Measurements from ENCODE around the gene IGHMBP2.
A peak's percentile ranks its signal among the peaks of the same experiment; 100 is the strongest.
"Not testable (repeated sequence)": the region's sequence is repeated elsewhere in the genome, so short reads cannot be mapped to it uniquely, and the experiment has no call there.

Gene IGHMBP2

DNA sequence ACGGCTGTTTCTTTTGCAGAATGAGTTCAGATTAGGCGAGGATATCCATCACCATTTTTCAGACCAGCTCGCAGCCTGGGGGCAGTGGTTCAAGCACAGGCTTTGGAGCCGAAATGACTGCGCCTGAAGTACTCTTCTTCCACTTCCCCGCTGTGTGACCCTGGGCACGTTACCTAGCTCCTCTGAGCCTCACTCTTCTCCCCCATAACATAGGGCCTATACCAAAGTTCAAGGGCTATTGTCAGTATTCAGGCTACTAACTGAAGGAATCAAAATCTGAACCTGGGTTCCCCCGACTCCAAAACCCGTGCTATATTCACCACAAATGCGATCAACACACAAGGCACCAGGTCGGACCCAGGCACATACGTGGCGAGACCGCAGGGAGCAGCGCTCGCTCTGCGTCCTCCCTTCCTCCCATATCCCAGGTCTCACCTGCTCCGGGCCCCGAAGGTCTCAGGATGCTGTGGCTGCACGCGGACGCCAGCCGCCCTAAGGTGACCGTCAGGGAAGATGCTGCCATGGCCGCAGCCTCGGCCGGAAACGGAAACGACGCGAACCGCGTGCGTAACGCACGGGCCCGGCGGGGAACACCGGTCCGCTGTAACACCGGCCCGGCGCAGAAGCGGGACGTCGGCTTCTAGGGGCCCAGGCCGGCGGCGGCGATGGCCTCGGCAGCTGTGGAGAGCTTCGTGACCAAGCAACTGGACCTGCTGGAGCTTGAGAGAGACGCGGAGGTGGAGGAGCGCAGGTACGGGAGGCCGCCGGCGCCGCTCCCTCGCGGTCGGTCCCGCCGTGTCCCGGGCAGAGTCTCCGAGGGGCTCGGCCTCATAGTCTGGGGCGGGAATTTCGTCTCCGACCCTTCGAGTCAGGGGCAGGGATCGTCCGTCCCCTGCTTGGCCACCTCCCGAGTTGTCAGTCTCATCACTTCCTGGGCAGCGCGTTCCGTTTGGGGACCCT is at the start of gene IGHMBP2, which contains the start of gene MRPL21:
TSS of gene IGHMBP2 (plus strand) at position 604 of the 960 bp plus-strand sequence. CDS start at position 666, 62 bp downstream.
TSS of gene MRPL21 (minus strand) at position 545 of the 960 bp plus-strand sequence. CDS start at position 523, 22 bp downstream.
- peak; percentile 65 for DNase-seq (ENCODE audit: low read depth)

DNA sequence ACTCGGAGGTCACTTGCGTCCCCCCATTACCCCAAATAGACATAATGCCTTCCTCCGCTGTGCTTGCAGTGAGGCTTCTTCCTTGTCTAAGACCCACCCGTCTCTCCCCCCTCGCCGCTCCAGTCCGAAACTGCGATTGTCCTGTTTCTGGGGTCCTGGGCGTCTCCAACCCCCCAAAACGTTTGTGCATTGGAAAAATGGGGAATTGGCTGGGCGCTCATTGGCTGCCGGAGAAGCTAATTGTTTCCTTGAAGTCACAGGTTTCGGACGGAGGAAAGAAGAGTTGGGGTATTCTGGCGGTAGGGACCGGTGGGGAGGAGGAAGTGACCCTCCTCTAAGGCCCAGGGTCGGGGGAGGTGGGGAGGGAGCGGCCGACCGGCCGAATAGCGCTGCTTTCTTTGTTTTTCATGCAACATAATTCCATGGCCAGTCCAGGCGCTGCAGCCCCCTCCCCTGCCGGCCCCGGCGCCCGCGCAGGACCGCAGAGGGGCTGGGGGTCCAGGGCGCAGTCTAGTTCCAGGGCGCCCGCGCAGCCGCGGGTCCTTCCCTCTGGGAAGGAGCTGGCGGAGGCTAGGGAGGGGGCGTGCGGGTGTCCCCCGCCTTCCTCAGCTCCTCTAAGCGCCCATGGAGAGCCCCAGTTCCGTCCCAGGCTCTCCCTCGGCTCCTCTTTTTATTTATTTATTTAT is 49.3 kb upstream of the IGHMBP2 start:
- DNase-seq (ENCODE audit: low read depth), result no peak

DNA sequence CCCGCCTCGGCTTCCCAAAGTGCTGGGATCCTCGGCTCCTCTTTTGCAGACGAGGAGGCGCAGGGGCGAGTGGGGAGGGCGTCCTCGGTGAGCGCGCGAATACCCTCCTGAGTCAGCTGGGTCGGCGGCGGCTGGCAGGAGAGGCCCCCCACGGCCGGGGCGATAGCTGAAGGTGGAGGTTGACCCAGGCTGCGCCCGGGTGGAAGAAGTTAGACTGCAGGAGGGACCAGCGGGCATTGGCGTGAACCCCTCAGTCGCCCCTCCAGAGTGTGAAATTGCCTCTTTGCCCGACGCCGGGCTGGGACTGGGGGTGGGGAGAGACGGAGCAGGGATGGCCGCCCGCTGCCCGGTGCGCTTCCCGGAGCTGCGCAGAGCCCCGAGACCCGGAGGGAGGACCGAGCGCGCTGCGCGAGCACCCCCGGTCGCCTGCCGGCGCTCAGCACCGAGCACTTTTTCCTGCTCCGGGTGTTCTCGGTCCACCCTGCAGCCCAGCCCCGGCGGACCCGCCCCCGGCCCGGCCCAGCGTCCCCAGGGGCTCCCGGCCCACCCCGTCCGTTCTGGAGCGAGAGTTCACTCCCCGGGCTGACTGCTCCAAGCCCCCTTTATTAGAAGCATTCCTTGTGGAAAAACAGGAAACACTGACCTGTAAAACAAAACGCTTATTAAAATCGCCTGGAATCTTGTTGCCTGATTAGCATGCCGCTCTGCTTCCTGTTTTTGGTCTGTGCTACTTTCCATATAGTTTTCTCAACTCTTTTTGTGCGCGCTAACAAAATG is 48.3 kb upstream of the IGHMBP2 start:
- no peak for DNase-seq (ENCODE audit: low read depth)

DNA sequence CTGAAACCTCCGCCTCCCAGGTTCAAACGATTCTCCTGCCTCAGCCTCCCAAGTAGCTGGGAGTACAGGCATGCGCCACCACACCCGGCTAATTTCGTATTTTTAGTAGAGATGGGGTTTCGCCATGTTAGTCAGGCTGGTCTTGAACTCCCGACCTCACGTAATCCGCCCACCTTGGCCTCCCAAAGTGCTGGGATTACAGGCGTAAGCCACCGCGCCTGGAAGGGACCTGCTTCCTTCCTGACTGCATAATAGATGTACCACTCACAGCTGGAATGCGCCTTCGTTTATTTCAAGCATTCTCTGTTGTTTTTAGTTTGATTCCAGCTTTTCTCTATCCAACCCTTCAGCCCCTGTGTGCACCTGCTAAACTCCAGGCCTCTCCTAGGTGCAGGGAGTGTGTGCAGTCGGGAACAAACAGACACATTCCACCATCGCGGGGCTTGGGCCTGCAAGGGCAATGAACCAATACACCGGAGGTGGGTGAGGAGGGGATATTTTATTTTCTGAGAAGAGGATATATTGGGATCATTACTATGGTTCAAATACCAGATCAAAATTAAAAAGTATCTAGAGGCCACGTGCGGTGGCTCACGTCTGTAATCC is 47.2 kb upstream of the IGHMBP2 start:
- DNase-seq (ENCODE audit: low read depth), result not testable (repeated sequence)

DNA sequence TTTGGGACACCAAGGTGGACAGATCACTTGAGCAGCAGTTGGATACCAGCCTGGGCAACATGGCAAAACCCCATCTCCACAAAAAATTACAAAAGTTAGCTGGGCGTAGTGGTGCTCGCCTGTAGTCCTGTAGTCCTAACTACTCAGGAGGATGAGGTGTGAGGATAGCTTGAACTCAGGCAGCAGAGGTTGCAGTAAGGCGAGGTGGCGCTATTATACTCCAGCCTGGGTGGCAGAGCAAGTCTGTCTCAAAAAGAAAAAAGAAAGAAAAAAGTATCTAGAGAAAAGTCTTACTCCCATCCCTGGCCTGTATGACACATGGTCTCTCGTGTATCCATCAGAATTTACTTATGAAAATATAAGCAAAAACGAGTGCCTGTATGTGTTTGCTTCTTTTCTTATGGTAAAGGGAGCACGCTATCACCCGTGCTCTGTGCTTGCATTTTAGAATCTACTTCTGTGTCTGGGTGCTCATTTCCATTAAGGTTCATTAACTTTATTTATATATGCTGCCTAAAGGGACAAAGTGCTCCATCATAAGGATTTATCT is 46.6 kb upstream of the IGHMBP2 start:
- no peak for DNase-seq (ENCODE audit: low read depth)

DNA sequence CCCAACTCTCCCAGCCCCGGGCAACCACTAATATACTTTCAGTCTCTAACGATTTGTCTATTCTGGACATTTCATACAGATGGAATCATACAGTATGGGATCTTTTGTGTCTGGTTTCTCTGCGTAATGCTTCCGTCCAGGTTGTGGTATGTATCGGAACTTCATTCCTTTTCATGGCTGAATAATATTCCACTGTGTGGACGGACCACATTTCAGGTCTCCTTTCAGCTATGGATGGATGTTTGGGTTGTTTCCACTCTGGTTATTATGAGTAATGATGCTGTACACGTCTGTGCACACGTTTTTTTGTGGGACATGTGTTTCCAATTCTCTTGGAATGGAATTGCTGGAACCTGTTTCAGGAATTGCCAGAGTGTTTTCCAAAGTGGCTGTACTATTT is 44.6 kb upstream of the IGHMBP2 start:
- DNase-seq (ENCODE audit: low read depth), result no peak

DNA sequence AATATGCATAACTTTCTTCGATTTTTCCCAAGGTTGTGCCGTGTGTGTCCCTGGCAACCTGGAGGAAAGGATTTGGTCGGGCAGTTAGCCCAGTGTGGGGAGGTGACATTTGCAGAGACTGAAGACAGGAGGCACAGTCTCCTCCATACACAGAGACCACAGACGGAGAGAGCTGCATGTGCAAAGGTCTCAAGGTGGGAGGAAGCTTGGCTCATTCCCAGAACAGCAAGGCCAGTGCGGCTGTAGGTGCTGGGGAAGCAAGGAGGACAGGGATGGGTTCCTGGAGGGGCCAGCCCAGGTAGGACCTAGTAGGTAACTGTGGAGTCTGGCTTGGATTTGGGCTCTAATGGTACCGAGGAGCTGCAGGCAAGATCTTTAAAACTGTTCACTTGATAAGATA is 41.3 kb upstream of the IGHMBP2 start:
- DNase-seq (ENCODE audit: low read depth), result no peak

DNA sequence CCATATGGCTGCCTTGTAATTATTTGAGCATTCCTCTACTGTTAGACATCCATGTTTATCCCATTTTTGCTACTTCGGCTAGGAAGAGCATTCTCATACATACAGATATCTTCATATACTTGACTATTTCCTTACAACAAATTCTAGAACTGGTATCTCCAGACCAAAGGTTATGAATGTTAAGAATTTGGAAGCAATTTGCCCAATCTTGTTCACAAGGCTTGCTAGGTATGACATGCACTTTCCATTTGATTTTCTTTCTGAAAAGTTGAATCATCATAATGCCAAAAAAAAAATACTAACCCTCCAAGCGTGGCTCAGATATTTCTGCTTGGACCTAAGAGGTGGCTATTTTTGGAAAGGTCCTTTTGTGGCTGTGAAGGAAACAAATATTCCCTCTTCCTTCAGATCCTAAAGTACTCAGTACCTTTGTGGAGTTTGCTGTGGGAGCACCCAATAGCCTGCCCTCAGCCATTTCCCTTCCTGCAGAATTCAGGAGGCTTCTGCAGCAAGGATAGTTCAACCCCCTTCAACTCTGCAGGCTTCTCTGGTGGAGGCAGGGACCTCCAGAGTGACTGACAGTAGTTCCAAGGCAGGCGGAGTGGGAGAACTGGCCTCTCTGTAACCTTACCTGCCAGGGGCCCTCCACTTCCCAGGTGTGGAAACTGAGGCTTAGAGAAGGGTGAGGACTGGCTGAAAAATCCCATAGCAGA is 40.0 kb upstream of the IGHMBP2 start:
- no peak for DNase-seq (ENCODE audit: low read depth)

DNA sequence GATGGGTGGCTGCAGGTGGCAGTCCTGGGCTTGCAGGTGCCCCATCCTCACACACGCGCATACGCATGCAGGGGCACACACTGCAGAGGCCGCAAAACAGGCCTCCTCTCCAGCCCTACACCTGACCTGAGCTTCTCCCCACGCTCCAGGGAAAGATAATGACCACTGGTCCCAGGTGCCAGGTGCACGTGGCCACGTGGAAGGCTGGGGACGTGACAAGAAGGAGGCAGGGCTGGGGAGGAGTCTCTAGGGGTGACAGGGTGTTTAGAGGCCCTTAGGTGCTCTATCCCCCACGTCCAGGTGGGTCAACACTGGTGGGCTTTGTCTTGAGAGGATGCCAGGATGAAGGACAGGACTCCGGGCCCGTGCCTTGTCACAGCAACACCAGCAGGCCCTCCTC is 38.5 kb upstream of the IGHMBP2 start:
- DNase-seq (ENCODE audit: low read depth), result no peak

DNA sequence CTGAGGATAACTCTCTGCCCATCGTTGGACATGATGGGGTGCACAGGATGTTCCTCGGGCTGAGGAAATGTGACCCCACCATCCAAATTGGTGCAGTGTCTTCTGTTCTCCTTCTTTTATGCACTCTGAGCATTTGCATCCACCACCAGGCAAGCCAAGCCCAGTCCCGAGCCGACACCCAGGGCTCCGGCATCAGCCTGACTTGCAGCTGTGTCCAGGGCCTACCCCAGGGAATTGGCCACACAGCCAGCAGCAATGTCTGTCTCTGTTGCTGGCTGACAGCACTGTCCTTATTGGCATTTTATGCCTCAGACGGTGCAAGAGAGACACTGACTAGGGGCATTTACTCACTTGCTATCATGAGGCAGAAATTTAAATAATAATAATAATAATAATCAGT is 36.6 kb upstream of the IGHMBP2 start:
- no peak for DNase-seq (ENCODE audit: low read depth)

DNA sequence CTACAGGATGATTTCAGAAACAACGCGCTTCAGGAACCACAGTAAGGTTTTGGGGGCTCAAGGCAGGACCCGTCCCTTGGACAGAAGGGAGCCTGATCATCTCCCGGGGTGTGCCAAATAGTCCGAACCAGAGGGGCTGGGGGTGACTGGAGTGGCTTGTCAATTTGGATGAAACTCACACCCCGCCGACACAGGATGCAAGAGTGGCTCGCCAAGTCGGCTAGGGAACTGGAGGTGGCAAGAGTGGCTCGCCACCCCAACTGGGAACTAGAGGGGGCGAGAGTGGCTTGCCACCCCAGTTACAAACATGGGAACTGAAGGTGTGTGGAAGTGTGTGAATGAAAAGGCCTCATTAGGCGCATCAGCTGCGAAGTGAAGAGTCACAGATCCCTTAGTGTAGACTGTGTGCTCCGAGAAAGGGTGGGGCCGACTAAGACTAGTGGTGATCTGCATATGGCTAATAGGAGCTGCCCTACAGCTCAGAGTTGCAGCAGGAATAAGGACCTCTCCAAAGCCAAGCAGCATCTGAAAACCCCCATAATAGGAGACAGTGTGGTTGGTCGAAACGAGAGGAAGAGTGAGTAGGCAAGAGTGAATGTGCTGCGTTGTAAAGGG is 35.4 kb upstream of the IGHMBP2 start:
- DNase-seq (ENCODE audit: low read depth), result no peak

DNA sequence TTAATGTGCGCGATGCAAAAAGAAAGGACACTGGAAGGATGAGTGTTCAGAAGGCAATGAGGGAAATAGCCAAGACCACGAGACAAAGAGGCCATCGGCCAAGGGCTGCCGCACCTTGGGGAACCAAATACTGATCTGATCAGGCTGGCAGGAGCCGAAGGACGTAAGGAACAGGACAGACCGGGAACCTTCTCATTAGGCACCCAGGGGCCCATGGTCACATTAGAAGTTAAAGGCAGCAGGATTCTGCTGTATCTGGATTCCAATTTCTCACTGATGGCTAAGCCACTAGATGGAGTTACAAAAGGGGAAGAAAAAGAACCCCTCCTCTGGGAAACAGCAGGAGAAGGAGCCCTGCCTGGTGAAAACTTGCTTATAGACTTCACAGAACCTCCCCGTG is 33.2 kb upstream of the IGHMBP2 start:
- no peak for DNase-seq (ENCODE audit: low read depth)

DNA sequence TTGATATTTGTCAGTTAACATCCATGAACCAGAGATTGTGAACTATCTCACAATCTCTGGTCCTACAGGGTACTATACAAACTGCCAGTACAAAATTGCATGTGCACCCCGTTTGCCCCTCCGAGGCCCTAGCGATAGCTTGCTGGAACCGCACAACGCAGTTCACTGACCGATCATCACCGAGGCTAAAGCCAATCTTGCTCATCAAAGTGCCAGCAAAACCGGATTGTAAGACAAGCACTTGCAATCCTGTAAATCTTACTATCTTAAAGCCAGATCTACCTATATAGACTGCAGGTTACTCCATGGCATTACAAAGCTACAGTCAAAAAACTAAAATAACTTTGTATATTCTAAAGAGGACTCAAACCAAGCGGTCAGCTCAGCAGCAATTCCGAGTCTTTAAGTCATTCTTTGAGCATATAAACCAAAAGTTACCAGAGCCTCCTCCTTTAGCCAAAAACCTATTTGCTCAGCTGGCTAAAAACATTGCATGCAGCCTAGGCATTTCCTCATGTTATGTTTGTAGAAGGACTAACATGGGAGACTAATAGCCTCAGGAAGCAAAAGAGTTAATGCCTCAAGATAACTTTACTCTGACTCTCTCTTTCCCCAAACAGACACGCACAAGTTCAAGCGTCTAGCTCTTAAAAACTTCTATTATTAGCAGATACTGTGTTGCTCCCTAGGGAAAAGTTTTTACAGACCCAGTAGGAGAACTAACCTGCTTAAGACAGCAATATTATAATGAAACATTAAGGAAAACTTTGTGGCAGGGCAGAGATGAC is 31.3 kb upstream of the IGHMBP2 start:
- peak; percentile 34 for DNase-seq (ENCODE audit: low read depth)

DNA sequence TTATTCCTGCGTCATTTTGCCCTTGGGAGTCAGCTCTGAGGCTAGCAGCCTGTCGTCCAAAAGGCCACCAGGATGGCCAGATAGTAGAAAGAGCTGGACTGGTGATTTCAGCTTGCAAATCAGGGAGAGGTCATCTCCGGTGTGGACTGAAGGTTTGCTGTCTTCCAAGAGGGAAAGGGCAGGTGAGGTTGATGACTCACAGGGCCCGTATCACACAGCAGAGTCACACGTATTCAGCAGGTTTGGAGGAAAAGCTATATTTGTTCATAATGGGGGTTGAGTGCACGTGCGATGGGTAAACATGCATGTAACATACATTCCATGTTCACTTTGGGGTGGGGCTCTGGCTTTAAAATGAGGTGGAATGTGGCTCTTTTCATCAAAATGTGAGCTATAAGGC is 25.7 kb upstream of the IGHMBP2 start:
- no peak for DNase-seq (ENCODE audit: low read depth)

DNA sequence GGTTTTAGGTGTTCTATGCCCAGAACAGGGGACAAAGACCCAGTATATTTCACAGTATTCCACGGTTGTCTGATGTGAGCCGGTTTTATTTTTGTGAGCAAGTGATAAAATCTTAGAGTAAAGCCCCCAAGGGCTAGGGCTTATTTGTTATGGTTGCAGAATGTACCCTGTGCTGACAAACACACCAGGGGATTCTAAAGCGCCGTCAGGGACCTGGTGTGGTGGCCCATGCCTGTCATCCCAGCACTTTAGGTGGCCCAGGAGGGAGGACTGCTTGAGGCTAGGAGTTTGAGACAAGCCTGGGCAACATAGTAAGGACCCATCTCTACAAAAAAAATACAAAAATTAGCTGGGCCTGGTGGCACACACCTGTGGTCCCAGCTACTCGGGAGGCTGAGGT is 22.8 kb upstream of the IGHMBP2 start:
- no peak for DNase-seq (ENCODE audit: low read depth)

DNA sequence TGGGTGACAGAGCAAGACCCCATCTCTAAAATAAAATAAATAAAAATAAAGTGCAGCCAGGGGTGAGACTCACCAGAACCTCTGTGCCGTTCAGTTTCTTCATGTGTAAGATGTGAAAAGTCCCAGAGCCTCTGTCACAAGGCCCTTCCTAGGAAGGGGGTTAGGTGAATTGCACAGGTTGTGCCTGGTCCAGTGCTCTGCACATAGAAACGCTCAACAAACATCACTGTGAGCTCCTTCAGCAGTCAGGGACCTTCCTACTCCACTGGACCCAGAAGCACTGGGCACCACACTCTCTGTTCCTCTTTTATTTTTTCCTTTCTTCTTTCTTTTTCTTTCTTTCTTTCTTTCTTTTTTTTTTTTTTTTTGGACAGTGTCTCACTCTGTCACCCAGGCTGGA is 22.4 kb upstream of the IGHMBP2 start:
- DNase-seq (ENCODE audit: low read depth), result no peak

DNA sequence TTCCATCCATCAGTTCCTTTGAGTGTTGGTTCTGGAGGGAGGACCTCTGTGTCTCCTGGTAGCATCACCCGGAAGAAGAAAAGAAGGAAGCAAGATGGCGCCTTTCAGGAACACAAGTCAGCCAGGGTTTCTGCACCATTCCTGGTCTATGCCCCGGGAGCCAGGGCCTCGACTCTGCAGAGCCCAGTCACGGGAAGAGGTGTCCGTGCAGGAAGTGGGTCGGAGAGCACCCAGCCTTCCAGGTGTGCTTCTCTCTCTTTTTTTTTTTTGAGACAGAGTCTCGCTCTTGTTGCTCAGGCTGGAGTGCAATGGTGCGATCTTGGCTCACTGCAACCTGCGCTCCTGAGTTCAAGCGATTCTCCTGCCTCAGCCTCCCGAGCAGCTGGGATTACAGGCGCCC is 21.3 kb upstream of the IGHMBP2 start:
- no peak for DNase-seq (ENCODE audit: low read depth)

DNA sequence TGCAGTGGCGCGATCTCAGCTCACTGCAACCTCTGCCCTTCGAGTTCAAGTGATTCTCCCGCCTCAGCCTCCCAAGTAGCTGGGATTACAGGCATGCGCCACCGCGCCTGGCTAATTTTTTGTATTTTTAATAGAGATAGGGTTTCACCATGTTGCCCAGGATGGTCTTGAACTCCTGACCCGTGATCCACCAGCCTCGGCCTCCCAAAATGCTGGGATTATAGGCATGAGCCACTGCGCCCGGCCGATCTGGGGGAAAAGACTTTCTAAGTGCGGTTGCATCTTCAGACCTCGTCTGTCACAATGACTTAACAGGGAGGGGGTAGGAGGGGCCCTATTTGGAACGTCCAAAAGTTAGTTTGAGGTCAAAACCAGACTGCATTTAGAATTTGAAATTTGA is 18.9 kb upstream of the IGHMBP2 start:
- DNase-seq (ENCODE audit: low read depth), result not testable (repeated sequence)

DNA sequence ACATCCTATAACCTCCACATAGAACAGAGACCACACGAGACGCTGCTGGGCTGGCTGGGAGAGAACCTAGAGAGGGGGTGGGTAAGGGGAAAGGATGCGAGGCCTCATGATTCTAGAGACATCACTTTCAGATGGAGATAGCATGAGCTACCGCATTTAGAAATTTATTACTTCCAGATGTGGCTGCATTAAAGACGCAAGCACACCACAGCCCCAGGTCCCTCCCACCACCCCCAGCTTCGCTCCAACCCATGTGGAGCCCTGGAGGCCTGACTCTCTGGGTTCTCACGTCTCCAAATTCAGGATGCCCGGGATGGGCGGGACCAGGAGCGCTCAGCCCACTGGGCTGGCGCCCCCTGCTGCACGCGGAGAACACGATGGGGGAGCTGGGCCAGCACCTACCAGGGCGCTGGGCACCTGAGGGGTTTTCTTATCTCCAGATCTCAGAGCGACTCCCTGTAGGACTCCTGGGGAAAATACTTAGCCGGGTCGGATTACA is 13.7 kb upstream of the IGHMBP2 start:
- peak; percentile 68 for DNase-seq (ENCODE audit: low read depth)
